Measurements from ENCODE around the gene ETV7.

Gene ETV7

DNA sequence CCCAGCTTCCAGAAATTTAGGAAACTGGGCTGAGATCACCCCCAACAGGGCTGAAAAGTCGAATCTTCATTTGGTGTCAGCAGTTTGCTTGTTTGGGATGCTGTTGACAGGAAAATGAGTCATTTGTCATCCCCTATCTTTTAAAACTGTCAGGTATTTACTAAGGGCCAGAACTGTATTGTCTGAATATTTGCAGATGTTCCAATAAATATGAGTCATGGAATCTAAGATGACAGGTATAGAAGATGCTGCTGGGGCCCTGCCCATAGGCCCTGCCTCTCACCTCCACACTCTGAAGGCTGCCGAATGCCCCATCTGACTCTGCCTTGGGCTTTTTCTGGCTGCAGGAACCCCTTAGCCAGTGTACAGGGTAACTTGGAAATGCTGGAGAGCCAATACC lies 3.9 kb downstream of the ETV7 start:
- no peak for DNase-seq (ENCODE audit: low spot score)

- no peak for DNase-seq (ENCODE audit: low spot score)
Observed at GRCh38 chr6:36382976-36383375, 4.5 kb downstream of the ETV7 start.

- DNase-seq (ENCODE audit: low spot score), result no peak
Observed at GRCh38 chr6:36381502-36382389, 5.7 kb downstream of the ETV7 start.

DNA sequence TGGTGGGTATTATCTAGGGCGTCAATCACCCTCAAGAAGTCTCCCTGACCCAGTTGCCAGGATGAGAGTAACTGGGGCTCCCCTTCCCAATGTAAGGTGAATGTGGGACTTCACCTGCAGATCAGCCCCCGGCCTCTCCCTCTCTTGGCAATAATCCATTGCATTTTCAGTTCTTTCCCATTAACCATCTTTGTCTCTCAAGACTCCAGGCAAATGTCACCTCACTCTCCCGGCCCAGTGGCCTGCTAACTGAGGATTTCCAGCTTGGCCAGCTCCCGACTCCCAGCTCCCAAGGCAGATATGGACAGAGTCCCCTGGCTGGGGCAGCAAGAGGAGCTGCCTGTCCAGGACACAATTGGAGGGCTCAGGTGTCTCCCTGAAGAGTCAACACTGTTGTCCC lies 7.3 kb downstream of the ETV7 start:
- DNase-seq (ENCODE audit: low spot score), result no peak

- DNase-seq (ENCODE audit: low spot score), result no peak
Observed at GRCh38 chr6:36378936-36379335, 8.5 kb downstream of the ETV7 start.

DNA sequence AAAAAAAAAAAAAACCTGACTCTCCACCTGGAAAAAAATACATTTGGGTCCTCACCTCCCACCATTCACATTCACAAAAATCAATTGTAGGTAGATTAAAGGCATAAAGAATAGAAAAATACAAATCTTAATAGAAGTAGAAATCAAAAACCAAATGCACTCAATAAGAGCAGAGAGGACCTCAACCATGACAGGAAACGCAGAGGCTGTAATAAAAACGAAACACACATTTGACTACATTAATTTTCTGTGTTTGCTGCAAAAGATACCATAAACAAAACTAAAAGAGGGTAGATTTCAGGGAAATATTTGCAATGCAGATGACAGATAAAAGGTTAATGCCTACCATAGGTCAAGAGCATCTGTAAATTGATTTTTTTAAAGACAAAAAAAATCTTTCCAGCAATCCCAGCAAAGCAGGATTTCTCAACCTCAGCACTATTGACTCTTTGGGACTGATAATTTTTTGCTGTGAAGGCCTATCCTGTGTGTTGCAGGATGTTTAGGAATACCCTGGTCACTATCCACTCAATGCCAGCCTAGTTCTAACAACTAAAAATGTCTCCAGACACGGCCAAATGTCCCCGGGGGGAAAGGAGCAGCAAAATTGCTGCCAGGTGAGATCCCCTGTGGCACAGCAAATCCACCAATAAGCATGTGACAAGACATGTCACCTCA lies 9.1 kb downstream of the ETV7 start:
- DNase-seq (ENCODE audit: low spot score), result no peak

- no peak for DNase-seq (ENCODE audit: low spot score)
Observed at GRCh38 chr6:36377594-36377993, 9.9 kb downstream of the ETV7 start.

DNA sequence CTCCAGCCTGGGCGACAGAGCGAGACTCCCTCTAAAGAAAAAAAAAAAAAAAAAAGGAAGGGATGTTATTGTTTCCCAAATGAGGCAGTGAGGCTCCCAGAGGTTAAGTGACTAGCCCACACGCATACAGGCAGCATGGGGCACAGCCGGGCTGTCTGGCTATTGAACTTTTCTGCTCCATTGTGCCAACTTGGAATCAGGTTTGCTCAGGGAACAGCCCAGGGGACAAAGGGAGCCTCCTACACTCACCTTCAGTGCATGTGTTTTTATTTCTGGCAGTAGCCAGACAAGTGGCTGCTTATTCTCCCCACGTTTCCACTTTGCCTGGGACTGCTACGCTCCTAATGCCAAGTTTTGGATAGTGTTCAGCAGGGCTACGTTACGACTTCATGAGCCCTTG lies 10.7 kb downstream of the ETV7 start:
- no peak for DNase-seq (ENCODE audit: low spot score)

DNA sequence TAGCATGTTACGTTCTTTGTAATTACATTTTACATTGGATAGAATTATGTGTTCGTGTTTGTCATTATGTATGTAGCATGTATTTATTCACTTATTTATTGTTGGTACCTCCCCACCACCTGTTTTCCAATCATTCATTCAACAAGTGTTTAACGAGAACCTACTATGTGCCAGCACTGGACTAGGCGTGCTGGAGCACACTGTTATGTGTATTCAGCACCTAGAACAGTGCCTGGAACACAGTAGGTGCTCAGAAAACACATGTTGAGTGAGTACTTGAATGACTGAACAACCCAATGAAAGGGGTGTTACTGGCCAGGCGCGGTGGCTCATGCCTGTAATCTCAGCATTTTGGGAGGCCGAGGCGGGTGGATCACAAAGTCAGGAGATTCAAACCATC lies 11.3 kb downstream of the ETV7 start:
- no peak for DNase-seq (ENCODE audit: low spot score)

DNA sequence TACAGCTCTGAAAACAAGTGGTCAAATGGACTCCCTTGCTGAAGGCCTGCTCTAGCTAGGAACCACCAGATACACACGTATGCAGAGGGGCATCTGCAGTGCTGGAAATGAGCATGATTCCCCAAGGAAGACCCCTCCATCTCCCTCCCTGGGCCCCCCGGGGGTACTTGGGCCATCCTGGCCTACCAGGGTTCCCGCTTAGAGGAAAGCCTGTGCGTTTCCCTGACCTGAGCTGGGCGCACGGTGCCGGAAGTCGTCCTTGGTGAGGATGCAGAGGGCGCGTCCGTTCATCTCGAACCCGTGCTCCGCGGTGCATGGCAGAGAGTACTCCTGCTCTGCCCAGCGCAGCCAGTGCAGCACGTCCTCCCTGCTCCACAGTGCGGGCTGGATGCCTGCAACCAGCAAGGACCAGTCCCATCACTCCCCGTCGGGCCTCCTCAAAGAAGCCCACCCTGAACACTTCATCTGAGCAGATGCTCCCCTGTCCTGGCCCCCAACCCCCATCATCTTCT lies 11.8 kb downstream of the ETV7 start:
- DNase-seq (ENCODE audit: low spot score), result no peak

- DNase-seq (ENCODE audit: low spot score), result no peak
Observed at GRCh38 chr6:36374972-36375371, 12.5 kb downstream of the ETV7 start.

DNA sequence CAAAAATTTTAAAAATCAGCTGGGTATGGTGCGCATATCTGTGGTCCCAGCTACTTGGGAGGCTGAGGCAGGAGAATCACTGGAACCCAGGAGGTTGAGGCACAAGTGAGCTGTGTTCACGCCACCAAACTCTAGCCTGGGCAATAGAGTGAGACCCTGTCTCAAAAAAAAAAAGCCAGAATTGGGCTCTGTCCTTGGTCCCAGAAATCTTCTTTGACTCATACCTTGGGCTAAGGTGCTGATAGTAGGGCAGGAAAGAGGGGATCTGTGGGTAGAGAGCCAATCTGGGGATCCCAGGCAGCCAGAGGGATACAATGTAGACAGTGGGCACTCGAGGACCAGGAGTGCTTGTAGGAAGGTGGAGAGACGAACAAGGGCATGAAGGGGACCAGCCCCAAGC lies 13.3 kb downstream of the ETV7 start:
- no peak for DNase-seq (ENCODE audit: low spot score)

GRCh38 chr6:36373368-36374019 lies 14.0 kb downstream of the ETV7 start:
- DNase-seq (ENCODE audit: low spot score), result no peak

DNA sequence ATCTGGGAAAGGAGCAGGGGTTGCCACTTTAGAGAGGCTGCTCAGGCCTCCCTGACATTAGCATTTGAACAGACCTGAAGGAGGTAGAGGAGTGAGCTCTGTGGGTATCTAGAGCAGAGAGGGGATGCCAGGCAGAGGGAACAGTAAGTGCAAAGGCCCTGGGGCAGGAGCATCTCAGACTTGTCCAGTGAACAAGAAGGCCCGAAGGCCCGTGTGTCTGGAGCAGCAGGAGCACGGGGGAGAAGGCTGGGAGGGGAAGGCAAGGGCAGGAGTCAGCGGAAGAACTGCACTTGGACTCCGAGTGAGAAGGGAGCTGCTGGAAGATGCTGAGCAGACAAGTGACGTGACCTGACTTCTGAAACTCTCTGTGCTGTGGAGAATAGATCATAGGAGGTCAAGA lies 15.4 kb downstream of the ETV7 start:
- no peak for DNase-seq (ENCODE audit: low spot score)

DNA sequence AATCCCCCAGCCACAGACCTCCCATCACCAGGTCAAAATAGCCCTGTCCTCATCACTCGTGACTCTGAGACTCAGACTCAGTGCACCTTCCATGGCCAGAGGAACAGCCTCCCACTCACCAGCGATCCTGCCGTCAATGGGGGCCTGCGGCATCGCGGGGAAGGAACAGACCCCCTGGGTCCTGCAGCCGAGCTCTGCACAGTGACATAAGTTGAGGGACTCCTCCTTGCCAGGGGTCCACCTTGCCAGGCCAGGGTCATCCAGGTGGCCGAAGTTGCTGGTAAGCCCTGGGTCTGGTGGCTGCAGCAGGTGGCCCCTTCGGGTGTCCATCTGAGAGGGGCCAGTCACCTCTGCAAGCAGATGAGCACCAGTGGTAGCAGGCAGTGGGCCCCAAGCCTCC lies 16.3 kb downstream of the ETV7 start:
- DNase-seq (ENCODE audit: low spot score), result no peak

GRCh38 chr6:36370638-36371037 lies 16.8 kb downstream of the ETV7 start:
- no peak for DNase-seq (ENCODE audit: low spot score)

GRCh38 chr6:36368921-36369865 lies 18.3 kb downstream of the ETV7 start:
- DNase-seq (ENCODE audit: low spot score), result no peak

DNA sequence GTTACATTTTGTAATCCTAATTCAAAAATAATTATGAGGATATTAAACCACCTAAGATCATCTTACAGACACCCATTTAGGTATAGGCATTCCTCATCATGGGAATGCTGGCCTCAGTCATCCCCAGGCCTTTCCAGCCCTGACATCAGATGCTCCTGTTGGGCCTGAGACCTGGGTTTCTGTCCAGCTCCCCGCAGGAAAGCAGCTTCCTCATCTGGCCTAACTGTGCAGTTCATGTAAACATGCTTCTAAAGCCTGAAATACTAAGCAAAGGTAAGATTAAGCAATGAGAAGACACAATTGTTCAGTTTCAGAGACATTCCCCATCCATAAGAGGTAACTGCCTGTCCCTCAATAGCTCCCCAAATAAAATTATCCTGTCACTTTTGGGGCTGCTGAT lies 19.0 kb downstream of the ETV7 start:
- no peak for DNase-seq (ENCODE audit: low spot score)

- DNase-seq (ENCODE audit: low spot score), result no peak
Observed at GRCh38 chr6:36367743-36368142, 19.7 kb downstream of the ETV7 start.

DNA sequence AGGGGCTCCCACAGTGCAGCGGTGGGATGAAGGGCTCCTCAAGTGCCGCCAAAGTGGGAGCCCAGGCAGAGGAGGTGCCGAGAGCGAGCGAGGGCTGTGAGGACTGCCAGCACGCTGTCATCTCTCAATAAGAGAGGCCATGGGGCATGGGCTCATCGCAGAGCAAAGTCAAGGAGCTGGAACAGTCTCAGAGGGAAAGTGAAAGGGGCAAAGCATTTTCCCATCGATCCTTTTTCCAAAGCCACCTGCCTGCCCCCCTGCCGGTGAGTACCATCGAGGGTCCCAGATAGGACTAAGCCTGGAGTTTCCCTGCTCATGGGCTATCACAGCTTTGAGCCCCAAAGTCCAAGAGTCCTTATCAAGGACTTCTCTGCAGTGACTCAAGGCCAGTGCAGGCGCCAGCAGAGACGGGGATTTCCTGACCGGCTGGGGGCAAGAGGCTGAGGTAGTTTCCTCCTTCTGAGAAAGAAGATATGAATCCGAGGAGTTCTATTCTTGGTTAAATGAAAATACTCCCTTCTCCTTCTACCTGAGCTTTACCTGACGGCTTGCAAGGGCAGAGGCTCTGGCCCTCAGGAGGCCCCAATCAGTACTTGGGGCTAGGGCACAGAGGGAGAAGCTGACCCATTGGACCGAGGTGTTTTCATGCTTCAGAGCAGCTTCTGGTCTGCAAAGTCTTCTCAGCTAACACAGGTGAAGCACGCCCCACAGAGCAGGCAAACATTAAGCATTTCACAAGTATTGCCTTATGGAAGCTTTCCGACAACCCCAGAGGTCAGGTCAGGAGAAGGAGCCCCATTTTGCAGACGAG lies 22.6 kb downstream of the ETV7 start:
- no peak for DNase-seq (ENCODE audit: low spot score)
